GM13976 (cell line): ENCODE data around the gene KRTAP13-4.

ENCODE experiments used
- DNase-seq: peaks from one replicate; pipeline ENCODE4 v3.0.0; 2012; ENCODE audit warnings: low spot score
- CTCF ChIP-seq: IDR thresholded peaks from 2 replicates; pipeline ENCODE4 v1.5.1; 2012; ENCODE audit warnings: borderline replicate concordance, mild to moderate bottlenecking; ENCODE audit not compliant: insufficient read depth; ENCODE audit errors: extremely low read depth, missing control alignments, control extremely low read depth
- in situ Hi-C: fragments of 300-500 bp; cut with MboI; formaldehyde crosslinking; loops from one replicate; pipeline ENCODE4 v1.12.0; 2022; ENCODE audit warnings: low sequenced_read_pairs, mixed read lengths, inconsistent platforms; ENCODE audit not compliant: unreplicated experiment

The KRTAP13-4 gene

GRCh38 chr21:30444204-30444603, 14.2 kb downstream of the KRTAP13-4 start:
- in situ Hi-C loops = loop anchor here (25.0 kb wide), 1 partner anchor 93 kb away; the partner anchor contains the start of gene KRTAP19-6
- DNase-seq = no peak
- TF ChIP-seq CTCF = no peak

DNA sequence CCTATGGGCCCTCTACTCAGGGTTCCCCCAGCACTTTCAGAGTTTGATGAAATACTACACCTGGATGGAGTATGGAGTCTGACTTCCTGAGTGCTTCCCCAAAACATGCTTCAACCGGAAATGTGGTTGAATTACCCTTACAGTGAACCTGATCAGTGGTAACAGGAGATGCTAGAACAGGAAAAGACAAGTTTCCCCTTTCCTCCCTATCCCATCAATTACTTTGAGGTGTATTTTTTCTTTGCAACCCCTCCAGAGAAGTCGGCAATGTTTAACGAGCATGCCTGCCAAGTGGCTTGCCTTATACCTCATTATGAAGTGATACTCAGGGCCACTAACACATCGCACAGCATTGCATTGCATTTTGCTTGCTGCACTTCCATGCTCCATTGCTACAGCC, 17.0 kb downstream of the KRTAP13-4 start:
- no peak for DNase-seq
- no peak for TF ChIP-seq CTCF
- in situ Hi-C loops = loop anchor here (25.0 kb wide), 1 partner anchor 90 kb away; the partner anchor contains the start of gene KRTAP19-6

DNA sequence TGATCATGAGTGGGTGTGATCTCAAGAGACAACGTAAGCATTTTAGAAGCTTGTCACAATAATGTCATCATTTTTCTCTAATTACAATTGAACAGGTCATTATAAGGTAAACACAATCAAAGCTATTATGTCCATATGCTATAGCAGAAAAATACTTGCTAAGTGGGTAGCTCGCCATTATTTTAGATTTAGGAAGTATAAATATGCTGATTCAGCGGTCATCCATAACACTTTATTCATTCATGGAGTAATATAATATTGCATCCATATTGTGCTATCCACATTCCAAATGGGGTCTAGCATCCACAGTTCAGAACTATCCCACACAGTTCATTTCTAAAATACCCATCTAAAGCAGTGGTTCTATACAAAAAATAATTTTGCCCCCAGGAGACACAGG, 18.5 kb downstream of the KRTAP13-4 start:
- TF ChIP-seq CTCF = no peak
- in situ Hi-C loops = loop anchor here (25.0 kb wide), 1 partner anchor 89 kb away; the partner anchor contains the start of gene KRTAP19-6
- DNase-seq = no peak

- in situ Hi-C loops = no loop called here
- DNase-seq = no peak
These were observed 33.7 kb downstream of the KRTAP13-4 start for GRCh38 chr21:30463713-30464112.

DNA sequence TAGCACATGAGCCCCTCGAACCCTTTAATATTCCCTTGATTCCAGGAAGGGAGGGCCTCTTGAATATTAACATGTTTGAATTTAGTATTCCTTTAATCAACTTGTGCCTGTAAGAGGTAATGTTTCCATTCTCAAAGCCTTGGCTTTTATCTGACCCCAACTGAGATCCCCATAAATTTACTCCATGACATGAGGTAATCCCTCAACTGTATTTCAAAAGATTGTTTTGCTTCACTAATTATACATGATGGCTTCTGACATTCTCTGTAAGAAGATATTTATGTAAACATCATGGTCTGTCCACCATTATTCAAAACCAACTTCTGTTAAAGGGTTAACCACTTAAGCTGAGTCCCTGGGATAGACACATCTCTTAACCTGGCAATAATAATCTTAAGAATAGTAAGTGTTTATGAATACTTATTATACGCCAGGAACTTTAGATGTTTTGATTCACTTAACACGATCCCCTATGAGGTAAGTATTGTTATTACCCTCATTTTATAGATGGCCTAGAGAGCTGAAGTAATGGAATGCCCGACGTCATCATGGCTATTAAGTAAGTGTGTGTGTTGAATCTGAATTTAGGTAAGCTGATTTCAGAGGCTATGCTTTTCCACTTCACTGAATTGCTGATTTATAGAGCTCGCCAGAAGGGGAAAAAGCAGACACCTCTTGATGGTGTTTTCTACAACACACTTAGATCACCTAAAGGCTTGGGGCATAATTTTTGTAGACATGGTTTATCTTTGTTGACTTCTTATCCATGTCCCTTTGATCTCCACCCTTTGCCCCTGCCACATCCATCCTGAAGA, 39.1 kb downstream of the KRTAP13-4 start:
- in situ Hi-C loops = no loop called here
- no peak for TF ChIP-seq CTCF
- DNase-seq = no peak

More at GRCh38 chr21:30463713-30464112, 33.7 kb downstream of the KRTAP13-4 start:
- TF ChIP-seq CTCF = no peak

GRCh38 chr21:30478004-30478403, 48.0 kb downstream of the KRTAP13-4 start:
- no peak for TF ChIP-seq CTCF
- no peak for DNase-seq
- in situ Hi-C loops = no loop called here
